HG03025 (cell line): ENCODE measurements around the gene CHD1L.
"Not testable (repeated sequence)": the region's sequence is repeated elsewhere in the genome, so short reads cannot be mapped to it uniquely, and the experiment has no call there.

Experiments
- ATAC-seq: cut with Tn5 transposase; IDR thresholded peaks from one replicate; pipeline ENCODE4 v1.9.1; 2021; ENCODE audit warnings: mild to moderate bottlenecking, moderate library complexity; ENCODE audit not compliant: unreplicated experiment, low FRiP score

CHD1L gene

DNA sequence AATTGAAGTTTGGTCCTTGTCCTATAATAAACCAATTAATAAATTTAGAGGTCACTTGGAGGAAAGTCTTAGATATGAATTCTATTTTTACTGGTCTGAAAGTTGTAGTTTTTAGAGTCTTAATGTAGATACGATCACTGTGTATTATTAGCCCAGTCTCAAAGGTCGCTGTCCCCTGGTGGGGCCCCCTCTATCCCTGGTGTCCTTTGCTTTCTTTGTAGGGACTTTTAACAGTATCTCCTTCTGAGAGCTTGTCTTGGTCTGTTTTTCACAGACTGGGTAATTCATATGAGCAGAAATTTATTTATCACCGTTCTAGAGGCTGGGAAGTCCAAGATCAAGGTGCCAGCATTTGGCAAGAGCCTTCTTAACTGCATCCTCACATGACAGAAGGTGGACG lies 18.5 kb downstream of the CHD1L start:
- ATAC-seq, result no peak

DNA sequence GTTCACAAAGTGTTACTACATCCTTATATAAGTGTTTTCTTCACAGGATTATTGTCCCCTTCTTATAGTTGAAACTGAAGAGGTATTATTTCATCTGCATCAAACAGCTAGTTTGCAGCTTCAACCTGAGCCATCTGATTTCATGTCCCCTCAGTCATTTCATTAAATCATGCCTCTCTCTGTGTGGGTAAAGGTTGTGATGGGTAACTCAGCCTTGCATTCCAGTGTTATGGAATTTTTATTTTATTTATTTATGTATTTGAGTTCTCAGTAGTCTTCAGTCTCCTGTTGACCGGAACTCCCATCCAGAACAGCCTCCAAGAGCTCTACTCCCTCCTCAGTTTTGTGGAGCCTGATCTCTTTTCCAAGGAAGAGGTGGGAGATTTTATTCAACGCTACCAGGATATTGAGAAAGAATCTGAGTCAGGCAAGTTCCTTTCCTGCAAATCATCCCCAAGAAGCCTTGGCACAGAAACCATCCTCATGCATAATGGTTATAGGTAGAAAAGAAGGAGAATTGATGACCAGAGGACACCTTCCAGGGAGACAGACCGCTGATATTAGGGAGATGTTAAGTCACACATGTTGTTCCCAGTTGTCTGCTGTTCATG lies 21.8 kb downstream of the CHD1L start:
- ATAC-seq, result no peak

DNA sequence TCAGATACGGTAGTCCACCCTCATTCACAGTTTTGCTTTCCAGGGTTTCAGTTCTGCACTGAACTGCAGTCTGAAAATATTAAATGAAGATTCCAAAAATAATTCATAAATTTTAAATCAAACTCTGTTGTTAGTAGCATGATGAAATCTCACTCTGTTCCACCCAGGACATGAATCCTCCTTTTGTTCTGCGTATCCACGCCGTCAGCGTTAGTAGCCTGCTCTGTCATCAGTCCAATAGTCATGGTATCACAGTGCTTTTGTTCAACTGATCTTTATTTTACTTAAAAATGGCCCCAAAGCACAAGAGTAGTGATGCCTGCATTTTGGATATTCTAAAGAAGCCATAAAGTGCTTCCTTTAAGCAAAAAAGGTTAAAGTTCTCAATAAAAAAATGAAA lies 23.9 kb downstream of the CHD1L start:
- ATAC-seq, result no peak

DNA sequence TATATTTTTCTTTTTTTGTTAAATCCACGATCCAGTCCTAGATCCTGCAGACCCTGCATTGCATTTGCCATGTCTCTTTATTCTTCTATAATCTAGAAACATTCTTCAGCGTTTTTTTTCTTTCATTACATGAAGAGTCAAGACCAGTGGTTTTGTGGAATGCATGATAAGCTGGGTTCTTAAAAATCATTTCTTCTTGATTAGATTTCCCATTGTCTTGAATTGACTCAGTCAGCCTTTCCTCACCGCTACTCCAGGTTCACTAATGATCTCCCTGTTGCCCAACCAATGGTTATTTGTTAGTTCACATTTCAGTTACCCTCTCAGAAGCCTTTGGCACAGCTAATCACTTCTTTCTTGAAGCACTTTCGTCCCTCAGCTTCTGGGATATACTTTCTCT lies 25.2 kb downstream of the CHD1L start:
- no peak for ATAC-seq

DNA sequence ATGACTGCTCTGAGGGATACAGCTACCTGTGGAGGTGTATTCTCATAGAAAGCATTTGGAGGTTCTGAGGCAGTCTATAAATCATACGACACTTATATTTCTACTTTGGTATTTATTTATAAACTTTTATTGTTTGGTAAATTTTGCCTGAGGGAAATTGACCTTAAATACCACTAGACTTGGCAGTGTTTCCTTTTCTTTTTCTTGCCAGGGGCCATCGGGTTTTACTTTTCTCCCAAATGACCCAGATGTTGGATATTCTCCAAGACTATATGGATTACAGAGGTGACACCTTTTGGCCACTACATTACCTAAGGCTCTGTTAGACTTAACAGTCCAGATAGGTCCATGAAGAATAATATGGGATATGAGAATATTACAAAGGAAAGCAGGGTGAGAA lies 28.2 kb downstream of the CHD1L start:
- no peak for ATAC-seq

DNA sequence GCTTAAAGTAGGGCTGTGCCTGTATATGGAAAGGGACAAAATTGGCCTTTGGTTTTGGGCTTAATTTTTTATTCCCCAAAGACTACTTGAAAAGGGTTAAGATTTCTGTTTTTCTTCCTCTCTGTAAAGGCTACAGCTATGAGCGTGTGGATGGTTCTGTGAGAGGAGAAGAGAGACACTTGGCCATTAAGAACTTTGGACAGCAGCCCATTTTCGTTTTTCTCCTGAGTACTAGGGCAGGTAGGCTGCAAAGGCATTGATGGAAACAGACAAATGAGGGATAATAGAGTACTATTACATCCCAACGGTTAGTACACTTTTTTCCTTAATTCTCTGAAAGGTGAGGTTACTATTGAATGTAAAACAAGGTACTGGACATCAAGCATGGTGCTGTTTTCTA lies 29.6 kb downstream of the CHD1L start:
- no peak for ATAC-seq

DNA sequence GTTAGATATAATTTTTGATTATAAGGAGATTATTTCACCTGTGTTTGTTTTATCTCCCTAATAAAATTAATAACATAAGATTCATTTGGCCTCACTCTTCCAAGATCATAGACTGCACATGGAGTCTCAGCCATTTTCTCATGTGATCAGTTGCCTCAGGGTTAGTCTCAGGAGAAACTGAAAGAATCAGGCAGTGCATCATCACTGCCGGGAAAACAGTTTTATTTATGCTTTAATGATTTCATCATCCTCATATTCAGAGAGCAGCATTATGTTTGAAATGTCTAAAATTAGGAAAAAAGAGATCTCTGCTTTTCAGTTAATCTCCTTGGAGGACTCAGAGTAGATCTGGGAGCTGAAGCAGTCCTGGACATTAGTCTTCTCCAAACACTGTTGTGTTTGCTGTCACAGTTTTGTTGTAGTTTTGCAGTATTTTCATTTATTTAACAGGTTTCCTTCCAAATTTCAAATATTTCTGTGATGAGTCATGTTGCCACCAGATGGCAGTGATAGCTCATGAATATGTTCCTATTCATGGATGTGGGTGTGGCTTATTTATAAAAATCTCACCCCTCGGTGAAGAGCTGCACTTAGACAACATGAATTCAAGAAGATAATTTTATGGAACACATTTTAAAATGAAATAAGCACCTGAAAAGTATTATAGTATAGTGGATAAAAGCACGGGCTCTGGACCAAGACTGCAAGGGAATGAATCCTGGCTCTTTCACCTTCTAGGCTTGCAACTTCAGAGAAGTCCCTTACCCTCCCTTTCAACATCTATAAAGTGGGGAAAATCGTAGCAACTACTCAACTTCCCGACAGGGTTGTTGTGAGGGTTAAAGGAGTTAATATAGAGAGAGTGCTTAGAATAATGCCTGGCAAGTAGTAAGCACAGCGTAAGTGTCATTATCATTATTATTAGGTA lies 31.2 kb downstream of the CHD1L start:
- ATAC-seq, result no peak

DNA sequence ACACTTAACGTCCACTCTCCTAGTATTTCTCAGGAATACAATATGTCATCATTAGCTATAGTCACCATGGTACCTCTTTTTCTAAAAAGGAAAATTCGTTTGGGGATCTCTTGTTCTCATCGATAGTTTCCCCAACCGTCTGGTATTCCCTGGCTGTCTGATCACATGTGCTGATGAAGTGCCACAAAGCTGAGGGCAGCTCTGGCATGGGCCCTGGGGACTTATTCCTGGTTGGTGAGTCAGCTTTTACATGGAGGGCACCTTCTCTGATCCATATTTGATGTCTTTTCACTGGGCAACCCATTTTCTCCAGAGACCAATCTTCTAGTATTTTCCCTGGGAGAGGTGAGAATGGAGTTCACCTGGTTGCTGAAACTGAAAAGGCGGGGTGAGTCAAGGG lies 39.5 kb downstream of the CHD1L start:
- no peak for ATAC-seq

DNA sequence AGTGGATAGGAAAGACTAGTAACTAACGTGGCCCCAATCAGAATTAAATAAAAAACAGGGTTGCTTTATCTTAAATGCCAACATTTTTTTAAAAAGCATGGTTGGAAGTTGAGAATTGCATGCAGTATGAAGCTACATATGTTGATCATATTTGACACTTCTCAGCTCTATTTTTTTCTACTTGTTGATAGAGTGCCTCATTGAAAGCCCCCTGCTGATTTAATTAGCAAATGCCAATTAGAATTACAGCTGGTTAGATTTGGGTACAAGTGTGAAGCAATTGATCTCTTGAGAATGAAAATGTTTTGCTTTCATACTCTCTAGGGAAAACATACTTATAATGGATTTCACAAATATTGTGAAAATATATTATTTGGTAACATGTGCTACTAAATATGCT lies 40.5 kb downstream of the CHD1L start:
- ATAC-seq, result no peak

DNA sequence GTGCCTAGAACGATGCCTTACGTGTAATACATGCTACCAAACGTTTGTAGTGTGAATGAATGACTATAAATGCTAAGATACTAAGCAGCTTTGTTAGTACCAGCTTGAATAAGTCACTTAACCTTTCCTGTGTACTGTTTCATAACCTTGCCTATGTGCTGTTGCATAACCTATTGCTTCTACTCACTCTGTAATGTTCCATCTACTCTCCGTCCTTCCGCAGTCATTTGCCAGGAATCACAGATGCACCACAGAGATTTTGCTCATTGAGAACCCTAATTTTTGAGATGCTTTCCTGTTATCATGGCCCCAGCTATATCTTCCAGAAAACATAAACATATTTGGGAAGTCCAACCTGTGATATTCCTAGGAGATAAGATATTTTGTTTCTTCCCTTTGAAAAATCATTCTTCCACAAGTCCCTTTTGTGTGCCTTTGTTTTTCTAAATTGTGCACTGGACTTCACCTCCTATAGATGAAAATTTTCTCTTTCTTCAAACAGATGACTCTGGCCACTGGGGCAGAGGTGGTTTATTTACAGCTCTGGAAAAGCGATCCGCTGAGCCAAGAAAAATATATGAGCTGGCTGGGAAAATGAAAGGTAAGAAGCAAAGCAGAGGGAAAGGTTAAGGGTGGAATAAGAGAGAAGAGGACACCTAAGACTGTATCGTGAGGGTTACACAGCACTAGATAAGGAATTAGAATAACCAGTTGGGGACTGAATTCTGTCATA lies 44.8 kb downstream of the CHD1L start:
- no peak for ATAC-seq

DNA sequence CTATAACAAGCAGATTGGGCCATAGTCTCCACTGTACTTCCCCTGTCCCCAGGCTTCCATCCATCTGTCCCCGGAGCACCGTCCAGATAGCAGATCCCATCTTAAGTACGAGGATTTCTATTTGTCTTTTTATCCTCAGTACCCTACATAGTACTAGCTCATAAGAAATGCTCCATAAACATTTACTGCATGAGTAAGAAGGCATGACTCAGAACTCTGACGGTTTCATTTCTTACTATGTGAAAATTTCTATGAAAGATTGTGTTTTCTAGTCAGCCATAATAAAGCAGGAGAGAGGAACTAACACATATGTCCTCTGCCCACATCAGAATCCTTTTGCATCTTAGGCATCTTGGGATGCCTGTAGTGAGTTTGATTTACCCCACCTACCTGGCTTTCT lies 49.5 kb downstream of the CHD1L start:
- no peak for ATAC-seq

DNA sequence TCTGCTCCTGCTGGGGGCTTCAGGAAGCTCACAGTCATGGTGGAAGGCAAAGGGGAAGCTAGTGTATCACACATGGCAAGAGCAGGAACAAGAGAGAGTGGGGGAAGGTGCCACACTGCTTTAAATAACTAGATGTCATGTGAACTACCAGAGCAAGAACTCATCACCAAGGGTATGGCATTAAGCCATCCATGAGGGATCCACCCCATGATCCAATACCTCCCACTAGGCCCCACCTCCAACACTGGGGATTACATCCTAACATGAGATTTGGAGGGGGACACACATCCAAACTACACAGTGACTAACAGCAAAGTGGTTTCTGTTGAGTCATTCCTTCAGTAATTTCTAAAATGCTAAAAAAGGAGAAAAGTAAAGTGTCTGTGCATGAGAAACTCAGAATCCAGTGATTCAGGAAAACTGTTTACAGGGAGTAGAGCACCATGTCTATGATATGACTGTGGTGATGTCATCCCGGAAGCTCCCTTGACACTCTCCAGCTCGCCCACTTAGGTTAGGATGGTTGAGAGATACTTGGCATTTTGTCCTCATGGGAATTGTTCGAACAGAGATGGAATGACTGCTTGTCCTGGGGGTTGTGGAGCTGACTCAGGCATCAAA lies 50.3 kb downstream of the CHD1L start:
- no peak for ATAC-seq

DNA sequence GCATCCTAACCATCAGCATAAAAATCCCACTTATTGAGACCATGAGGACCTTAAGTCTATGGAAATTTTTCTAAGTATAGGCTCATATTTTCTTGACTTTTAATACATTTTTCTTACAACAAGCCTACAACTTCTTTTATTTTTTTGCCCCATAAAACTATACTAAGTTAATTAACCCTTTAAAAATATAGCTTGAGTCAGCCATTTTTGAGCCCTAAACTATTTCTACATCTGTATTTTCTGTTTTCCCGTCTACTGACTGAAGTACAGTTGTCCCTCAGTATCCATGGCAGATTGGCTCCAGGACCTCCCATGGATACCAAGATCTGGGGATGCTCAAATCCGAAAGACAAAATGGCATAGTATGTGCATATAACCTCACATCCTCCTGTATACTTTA lies 55.0 kb downstream of the CHD1L start:
- no peak for ATAC-seq

DNA sequence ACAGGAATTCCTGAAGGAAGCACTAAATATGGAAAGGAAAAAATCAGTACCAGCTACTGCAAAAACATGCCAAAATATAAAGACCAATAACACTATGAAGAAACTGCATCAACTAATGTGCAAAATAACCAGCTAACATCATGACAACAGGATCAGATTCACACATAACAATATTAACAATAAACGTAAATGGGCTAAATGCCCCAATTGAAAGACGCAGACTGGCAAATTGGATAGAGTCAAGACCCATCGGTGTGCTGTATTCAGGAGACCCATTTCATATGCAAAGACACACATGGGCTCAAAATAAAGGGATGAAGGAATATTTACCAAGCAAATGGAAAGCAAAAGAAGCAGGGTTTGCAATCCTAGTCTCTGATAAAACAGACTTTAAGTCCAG lies 63.3 kb downstream of the CHD1L start:
- ATAC-seq, result not testable (repeated sequence)

DNA sequence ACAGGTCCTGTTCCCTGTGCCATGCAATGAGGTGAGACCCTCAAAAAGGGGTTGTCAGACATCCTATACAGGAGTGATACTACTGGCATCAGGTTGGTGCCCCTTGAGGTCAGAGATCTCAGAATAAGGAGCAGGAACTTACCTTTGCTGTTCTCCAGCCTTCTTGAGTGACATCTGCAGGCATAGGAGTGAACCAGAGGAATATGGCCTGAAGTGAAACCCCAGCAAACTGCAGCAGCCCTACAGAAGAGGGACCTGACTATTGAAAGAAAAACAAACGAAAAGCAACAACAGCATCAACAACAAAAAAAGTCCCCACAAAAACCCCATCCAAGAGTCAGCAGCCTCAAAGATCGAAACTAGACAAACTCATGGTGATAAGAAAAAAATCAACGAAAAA lies 74.5 kb downstream of the CHD1L start:
- ATAC-seq, result no peak

DNA sequence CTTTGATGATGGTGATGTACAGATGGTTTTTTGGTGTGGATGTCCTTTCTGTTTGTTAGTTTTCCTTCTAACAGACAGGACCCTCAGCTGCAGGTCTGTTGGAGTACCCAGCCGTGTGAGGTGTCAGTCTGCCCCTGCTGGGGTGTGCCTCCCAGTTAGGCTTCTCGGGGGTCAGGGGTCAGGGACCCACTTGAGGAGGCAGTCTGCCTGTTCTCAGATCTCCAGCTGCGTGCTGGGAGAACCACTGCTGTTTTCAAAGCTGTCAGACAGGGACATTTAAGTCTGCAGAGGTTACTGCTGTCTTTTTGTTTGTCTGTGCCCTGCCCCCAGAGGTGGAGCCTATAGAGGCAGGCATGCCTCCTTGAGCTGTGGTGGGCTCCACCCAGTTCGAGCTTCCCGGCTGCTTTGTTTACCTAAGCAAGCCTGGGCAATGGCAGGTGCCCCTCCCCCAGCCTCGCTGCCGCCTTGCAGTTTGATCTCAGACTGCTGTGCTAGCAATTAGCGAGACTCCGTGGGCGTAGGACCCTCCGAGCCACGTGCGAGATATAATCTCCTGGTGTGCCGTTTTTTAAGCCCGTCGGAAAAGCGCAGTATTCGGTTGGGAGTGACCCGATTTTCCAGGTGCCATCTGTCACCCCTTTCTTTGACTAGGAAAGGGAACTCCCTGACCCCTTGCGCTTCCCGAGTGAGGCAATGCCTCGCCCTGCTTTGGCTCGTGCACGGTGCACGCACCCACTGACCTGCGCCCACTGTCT lies 84.6 kb downstream of the CHD1L start:
- ATAC-seq, result not testable (repeated sequence)

DNA sequence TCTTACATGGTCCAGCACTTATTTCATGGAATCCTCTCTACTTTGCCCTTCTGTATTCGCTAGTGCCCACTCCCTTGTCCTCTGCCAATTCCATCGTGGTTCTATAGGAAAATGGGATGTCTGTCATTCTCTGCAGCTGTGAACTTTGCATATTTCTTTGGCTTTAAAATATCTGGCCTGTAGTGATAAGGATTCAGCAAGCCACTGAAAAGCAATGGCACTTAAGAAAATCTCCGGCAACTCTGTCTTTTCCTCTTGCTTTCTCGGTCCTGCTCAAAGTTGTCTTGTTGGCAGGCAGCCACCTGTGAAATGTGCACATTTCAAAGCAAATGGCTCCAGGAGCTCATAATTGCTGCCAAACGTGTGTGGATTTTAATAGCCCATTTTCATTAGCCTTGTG lies 91.8 kb downstream of the CHD1L start:
- ATAC-seq, result no peak

DNA sequence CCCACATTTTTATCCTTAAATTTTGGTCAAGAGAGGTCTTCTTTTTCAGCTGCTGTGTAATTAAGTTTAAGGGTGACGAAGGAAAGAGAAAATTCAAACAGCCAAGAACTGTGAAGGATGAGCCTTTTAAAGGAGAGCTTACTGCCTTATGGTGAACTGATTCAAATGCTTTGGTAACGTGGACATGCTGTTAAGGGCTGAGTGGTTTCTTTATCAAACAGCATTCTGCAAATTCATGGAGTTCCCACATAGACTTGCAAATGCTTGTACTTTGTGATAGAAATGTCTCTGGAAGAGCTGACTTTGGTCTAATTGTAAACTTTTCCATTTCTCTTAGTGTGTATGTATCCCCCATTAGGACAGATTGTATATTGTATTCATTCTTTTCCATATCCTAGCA lies 93.8 kb downstream of the CHD1L start:
- ATAC-seq, result no peak

DNA sequence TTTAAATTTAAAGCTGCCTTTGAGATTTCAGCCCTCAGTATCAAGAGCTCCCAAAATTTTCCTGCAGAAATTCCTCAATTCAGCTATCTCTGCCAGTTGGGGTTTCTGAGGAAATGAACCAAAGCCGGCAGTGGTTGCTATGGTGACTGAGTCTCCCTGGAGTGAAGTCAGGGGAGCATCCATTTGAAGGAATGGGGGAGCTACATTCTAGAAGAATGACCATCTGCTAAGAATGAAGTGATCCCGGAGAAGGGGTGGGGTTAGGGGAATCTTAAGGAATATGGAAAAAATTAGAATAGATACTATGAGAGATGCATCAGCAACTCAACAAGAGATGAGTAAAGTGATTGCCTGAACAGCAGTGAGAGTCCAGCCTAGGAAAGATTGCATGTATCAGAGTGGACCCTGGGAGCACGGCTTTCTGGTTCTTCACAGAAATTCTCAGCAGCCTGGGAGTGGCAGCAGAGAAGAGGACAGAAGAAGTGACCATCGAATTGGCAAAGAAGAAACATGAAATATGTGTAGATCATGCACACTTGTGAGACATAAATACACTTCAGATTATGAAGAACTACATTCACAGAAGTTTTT lies 94.7 kb downstream of the CHD1L start:
- no peak for ATAC-seq

DNA sequence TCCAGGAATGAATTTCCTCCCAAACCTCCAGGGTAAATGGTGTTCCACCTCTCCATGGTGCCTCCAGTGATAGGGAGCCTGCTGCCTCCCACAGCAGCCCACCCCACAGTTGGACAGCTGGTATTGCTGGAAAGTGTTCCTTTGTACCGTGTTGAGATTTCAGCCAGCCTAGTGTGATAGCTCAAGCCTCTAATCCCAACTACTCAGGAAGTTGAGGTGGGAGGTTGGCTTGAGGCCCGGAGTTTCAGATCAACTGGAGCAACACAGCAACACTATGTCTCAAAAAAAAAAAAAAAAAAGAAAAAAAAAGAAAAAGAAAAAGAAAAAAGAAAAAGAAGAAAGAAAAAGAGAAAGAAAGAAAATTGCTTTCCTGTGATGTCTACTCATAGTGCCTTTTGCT lies 96.1 kb downstream of the CHD1L start:
- no peak for ATAC-seq
